Astrocyte (in vitro differentiated cells and primary cell): ENCODE results near the gene SPATA13. TPM values are rescaled to one million over a fixed set of nuclear protein-coding genes. Genes with fewer than 3 reads are reported as not detected.

Source experiments
- DNase-seq: peaks from one replicate; pipeline ENCODE4 v3.0.0-alpha.2; 2010; ENCODE audit warnings: low read depth
- FAIRE-seq: peaks from 2 replicates; lab custom pipeline; 2011; peaks lifted over from hg19 to GRCh38; lab: Jason Lieb, UNC
- H2AFZ ChIP-seq: 2 replicates; pipeline ENCODE4 v1.6.0; 2012; ENCODE audit warnings: low read depth, low read length, inconsistent platforms
- H3K27ac ChIP-seq: 2 replicates; pipeline ENCODE4 v1.5.1; 2011; ENCODE audit warnings: low read depth, low read length, inconsistent platforms
- H3K27me3 ChIP-seq: 2 replicates; pipeline ENCODE4 v1.6.0; 2011; ENCODE audit warnings: low read length, inconsistent platforms; ENCODE audit not compliant: insufficient read depth
- H3K36me3 ChIP-seq: 2 replicates; pipeline ENCODE4 v1.5.1; 2011; ENCODE audit warnings: low read length, inconsistent platforms; ENCODE audit not compliant: insufficient read depth
- H3K4me1 ChIP-seq: 2 replicates; pipeline ENCODE4 v1.5.1; 2011; ENCODE audit warnings: low read length, inconsistent platforms; ENCODE audit not compliant: insufficient read depth
- H3K4me2 ChIP-seq: 2 replicates; pipeline ENCODE4 v1.6.0; 2012; ENCODE audit warnings: low read length, inconsistent platforms
- H3K4me3 ChIP-seq: 2 replicates; pipeline ENCODE4 v1.5.1; 2011; ENCODE audit warnings: low read depth, mild to moderate bottlenecking, low read length, inconsistent platforms; ENCODE audit not compliant: insufficient read depth
- H3K79me2 ChIP-seq: 2 replicates; pipeline ENCODE4 v1.6.0; 2012; ENCODE audit warnings: mild to moderate bottlenecking, low read length, inconsistent platforms; ENCODE audit not compliant: insufficient read depth
- H3K9ac ChIP-seq: 2 replicates; pipeline ENCODE4 v1.6.0; 2012; ENCODE audit warnings: mild to moderate bottlenecking, low read length, inconsistent platforms
- H3K9me3 ChIP-seq: 2 replicates; pipeline ENCODE4 v1.5.1; 2012; ENCODE audit warnings: low read depth, mild to moderate bottlenecking, low read length, inconsistent platforms; ENCODE audit not compliant: insufficient read depth
- H4K20me1 ChIP-seq: 2 replicates; pipeline ENCODE4 v1.6.0; 2012; ENCODE audit warnings: low read length, inconsistent platforms; ENCODE audit not compliant: insufficient read depth
- H3K27ac Mint-ChIP-seq: one replicate; pipeline ENCODE4 v1.8.0; 2021; ENCODE audit warnings: mild to moderate bottlenecking, mixed read lengths; ENCODE audit not compliant: unreplicated experiment
- H3K27me3 Mint-ChIP-seq: one replicate; pipeline ENCODE4 v1.8.0; 2021; ENCODE audit warnings: low read depth, mixed read lengths; ENCODE audit not compliant: unreplicated experiment
- H3K36me3 Mint-ChIP-seq: one replicate; pipeline ENCODE4 v1.8.0; 2021; ENCODE audit warnings: low read depth, mixed read lengths; ENCODE audit not compliant: unreplicated experiment
- H3K4me1 Mint-ChIP-seq: one replicate; pipeline ENCODE4 v1.8.0; 2021; ENCODE audit warnings: low read depth, mixed read lengths; ENCODE audit not compliant: unreplicated experiment
- H3K4me3 Mint-ChIP-seq: one replicate; pipeline ENCODE4 v1.8.0; 2021; ENCODE audit warnings: mild to moderate bottlenecking, moderate library complexity, mixed read lengths; ENCODE audit not compliant: unreplicated experiment
- H3K9me3 Mint-ChIP-seq: one replicate; pipeline ENCODE4 v1.8.0; 2021; ENCODE audit warnings: mild to moderate bottlenecking, mixed read lengths; ENCODE audit not compliant: unreplicated experiment
- EZH2 ChIP-seq: IDR thresholded peaks from 2 replicates; pipeline ENCODE4 v1.6.1; 2012; ENCODE audit warnings: mild to moderate bottlenecking, low read length, inconsistent platforms; ENCODE audit not compliant: insufficient read depth
- total RNA-seq: library from RNA; stranded (reverse); gene quantifications from 2 replicates; pipeline ENCODE4 v1.2.1, GENCODE V29; 2021
- TF ChIP-seq, protein P1 (sequence below): IDR thresholded peaks from 2 replicates; pipeline ENCODE4 v1.5.1; 2011; ENCODE audit warnings: low read depth, mild to moderate bottlenecking, inconsistent platforms, low read length, moderate library complexity; ENCODE audit not compliant: insufficient read depth

Gene SPATA13
- total RNA-seq, 1 donor from 2014 or later: 6.2 TPM

GRCh38 chr13:24230428-24231072 is 70.0 kb downstream of the SPATA13 start:
- H3K79me2 ChIP-seq: peaks cover 4% of the 10 kb centered on the region
- no peak overlapping the region for H3K4me3 ChIP-seq
- TF ChIP-seq EZH2: no peak
- TF ChIP-seq, protein P1, sequence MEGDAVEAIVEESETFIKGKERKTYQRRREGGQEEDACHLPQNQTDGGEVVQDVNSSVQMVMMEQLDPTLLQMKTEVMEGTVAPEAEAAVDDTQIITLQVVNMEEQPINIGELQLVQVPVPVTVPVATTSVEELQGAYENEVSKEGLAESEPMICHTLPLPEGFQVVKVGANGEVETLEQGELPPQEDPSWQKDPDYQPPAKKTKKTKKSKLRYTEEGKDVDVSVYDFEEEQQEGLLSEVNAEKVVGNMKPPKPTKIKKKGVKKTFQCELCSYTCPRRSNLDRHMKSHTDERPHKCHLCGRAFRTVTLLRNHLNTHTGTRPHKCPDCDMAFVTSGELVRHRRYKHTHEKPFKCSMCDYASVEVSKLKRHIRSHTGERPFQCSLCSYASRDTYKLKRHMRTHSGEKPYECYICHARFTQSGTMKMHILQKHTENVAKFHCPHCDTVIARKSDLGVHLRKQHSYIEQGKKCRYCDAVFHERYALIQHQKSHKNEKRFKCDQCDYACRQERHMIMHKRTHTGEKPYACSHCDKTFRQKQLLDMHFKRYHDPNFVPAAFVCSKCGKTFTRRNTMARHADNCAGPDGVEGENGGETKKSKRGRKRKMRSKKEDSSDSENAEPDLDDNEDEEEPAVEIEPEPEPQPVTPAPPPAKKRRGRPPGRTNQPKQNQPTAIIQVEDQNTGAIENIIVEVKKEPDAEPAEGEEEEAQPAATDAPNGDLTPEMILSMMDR: no peak
- FAIRE-seq (no peak), DNase-seq (no peak)
- Mint-ChIP-seq H3K27ac (no peak overlapping the region), H3K36me3 (no peaks in the 10 kb centered on the region), H3K4me3 (no peak overlapping the region), H3K27me3 (no peaks in the 10 kb centered on the region), H3K9me3 (no peaks in the 10 kb centered on the region), H3K4me1 (peaks cover 19% of the 10 kb centered on the region)
- no peak overlapping the region for H3K27ac ChIP-seq
- no peak overlapping the region for H3K4me2 ChIP-seq
- no peak overlapping the region for H3K9ac ChIP-seq
- H3K27me3 ChIP-seq: no peaks in the 10 kb centered on the region
- H4K20me1 ChIP-seq: peaks cover 11% of the 10 kb centered on the region
- H3K36me3 ChIP-seq: no peaks in the 10 kb centered on the region
- H2AFZ ChIP-seq: no peak overlapping the region
- no peaks in the 10 kb centered on the region for H3K4me1 ChIP-seq
- no peaks in the 10 kb centered on the region for H3K9me3 ChIP-seq

DNA sequence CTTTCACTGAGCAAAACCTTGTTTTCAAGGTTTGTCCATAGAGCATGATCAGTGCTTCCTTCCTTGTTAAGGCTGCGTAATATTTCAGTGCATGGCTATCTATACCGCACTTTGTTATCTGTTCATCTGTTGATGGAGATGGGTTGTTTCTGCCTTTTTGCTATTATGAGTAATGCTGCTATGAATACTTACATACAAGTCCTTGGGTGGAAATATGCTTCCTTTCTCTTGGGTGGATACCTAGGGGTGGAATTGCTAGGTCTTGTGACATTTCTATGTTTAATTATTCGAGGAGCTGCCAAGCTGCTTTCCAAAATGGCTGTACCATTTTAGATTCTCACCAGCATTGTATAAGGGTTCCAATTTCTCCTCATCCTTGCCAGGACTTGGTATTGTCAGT is 70.9 kb downstream of the SPATA13 start:
- Histone ChIP-seq H3K4me3 (no peak overlapping the region), H3K79me2 (peaks cover 4% of the 10 kb centered on the region), H3K4me2 (no peak overlapping the region), H3K27me3 (no peaks in the 10 kb centered on the region), H3K9me3 (no peaks in the 10 kb centered on the region), H3K4me1 (no peaks in the 10 kb centered on the region), H3K9ac (no peak overlapping the region), H3K27ac (no peak overlapping the region), H4K20me1 (peaks cover 11% of the 10 kb centered on the region), H2AFZ (no peak overlapping the region), H3K36me3 (no peaks in the 10 kb centered on the region)
- H3K9me3 Mint-ChIP-seq: no peaks in the 10 kb centered on the region
- DNase-seq: no peak
- peaks cover 19% of the 10 kb centered on the region for H3K4me1 Mint-ChIP-seq
- no peak for FAIRE-seq
- H3K27ac Mint-ChIP-seq: no peak overlapping the region
- H3K36me3 Mint-ChIP-seq: no peaks in the 10 kb centered on the region
- no peak for TF ChIP-seq EZH2
- TF ChIP-seq, protein P1: no peak
- no peaks in the 10 kb centered on the region for H3K27me3 Mint-ChIP-seq
- no peak overlapping the region for H3K4me3 Mint-ChIP-seq

DNA sequence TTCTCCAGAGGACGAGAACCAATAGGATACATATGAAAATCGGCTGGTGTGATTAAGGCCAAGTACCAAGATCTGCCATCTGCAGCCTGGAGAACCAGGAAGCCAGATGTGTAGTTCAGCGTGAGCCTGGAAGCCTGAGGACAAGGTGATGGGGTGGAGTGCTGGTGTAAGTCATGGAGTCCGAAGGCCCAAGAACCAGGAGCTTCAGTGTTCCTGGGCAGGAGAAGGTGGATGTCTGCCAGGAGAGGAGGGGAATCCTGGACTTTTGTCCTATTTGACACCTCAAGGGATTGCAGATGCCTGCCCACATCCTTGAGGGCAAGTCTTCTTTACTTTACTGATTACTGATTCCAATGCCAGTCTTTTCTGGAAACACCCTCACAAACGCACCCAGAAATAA is 71.5 kb downstream of the SPATA13 start:
- no peaks in the 10 kb centered on the region for H3K27me3 ChIP-seq
- FAIRE-seq (no peak), DNase-seq (no peak)
- H3K79me2 ChIP-seq: peaks cover 4% of the 10 kb centered on the region
- Mint-ChIP-seq H3K27ac (no peak overlapping the region), H3K4me1 (peaks cover 19% of the 10 kb centered on the region), H3K27me3 (no peaks in the 10 kb centered on the region), H3K36me3 (no peaks in the 10 kb centered on the region), H3K4me3 (no peak overlapping the region), H3K9me3 (no peaks in the 10 kb centered on the region)
- H4K20me1 ChIP-seq: peaks cover 5% of the 10 kb centered on the region
- H3K9ac ChIP-seq: no peak overlapping the region
- no peaks in the 10 kb centered on the region for H3K9me3 ChIP-seq
- no peak overlapping the region for H3K27ac ChIP-seq
- H3K36me3 ChIP-seq: no peaks in the 10 kb centered on the region
- H2AFZ ChIP-seq: no peak overlapping the region
- no peak overlapping the region for H3K4me2 ChIP-seq
- no peak overlapping the region for H3K4me3 ChIP-seq
- TF ChIP-seq, protein P1: no peak
- no peak for TF ChIP-seq EZH2
- H3K4me1 ChIP-seq: no peaks in the 10 kb centered on the region
